GM21515 (cell line): ENCODE data around the gene TXLNA.
A peak's percentile ranks its signal among the peaks of the same experiment; 100 is the strongest.
"Not testable (repeated sequence)": the region's sequence is repeated elsewhere in the genome, so short reads cannot be mapped to it uniquely, and the experiment has no call there.

Source experiments
- ATAC-seq: cut with Tn5 transposase; IDR thresholded peaks from one replicate; pipeline ENCODE4 v1.9.1; 2021; ENCODE audit not compliant: unreplicated experiment

Gene TXLNA

GRCh38 chr1:32179443-32180185, at the start of gene TXLNA:
TSS of gene TXLNA (plus strand) at chr1:32179675. CDS start at chr1:32180346, 671 bp downstream.
- ATAC-seq, result peak; percentile 70

GRCh38 chr1:32133950-32134280, 45.6 kb upstream of the TXLNA start:
- not testable (repeated sequence) for ATAC-seq

- no peak for ATAC-seq
Observed at GRCh38 chr1:32137111-32137510, 42.4 kb upstream of the TXLNA start.

GRCh38 chr1:32138965-32139364, 40.5 kb upstream of the TXLNA start:
- no peak for ATAC-seq

DNA sequence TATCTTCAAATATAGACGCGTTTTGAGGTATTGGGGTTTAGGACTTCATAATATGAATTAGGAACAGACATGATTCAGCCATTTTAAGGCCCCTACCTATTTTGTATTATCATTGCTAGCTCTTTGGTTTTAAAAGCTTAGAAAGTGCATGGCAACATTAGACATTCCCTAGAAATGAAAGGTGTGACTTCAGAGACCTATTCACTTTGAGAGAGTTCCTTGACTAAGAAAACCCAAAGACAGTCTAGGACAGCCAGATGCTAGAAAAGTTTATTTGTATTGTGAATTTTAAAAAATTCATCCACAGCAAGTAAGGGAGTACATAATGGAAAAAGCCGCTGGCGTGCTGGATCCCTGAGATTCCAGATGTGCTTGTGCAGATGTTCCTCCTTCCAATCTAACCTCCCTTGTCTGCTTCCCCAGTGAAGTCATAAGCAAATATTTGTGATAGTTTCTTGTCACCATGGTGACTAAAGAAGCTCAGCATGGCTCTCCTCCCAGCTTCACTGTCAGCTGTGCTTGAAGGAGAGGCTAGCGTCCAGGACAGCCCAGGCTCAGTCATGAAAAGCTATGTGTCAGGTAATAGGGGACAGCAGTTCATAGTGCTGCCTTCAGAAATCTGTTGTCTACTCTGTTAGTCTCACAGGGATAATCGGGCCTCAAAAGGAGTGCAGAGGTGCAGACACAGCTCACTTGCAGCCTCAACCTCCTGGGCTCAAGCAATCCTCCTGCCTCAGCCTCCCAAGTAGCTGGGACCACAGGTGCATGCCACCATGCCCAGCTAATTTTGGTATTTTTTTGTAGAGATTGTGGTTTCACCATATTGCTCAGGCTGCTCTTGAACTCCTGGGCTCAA, 36.8 kb upstream of the TXLNA start:
- ATAC-seq, result no peak

DNA sequence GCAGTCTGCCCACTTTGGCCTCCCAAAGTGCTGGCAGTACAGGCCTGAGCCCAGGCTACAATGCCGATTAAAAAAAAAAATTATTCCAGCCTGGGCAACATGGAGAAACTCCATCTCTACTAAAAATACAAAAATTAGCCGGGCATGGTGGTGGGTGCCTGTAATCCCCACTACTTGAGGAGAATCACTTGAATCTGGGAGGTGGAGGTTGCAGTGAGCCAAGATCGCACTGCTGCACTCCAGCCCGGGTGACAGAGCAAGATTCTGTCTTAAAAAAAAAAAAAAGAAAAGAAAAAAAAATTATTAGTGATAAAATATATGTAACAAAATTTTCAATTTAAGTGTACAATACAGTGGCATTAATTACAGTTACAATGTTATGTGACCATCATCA, 36.2 kb upstream of the TXLNA start:
- not testable (repeated sequence) for ATAC-seq

- ATAC-seq, result no peak
Observed at GRCh38 chr1:32144033-32144432, 35.4 kb upstream of the TXLNA start.

DNA sequence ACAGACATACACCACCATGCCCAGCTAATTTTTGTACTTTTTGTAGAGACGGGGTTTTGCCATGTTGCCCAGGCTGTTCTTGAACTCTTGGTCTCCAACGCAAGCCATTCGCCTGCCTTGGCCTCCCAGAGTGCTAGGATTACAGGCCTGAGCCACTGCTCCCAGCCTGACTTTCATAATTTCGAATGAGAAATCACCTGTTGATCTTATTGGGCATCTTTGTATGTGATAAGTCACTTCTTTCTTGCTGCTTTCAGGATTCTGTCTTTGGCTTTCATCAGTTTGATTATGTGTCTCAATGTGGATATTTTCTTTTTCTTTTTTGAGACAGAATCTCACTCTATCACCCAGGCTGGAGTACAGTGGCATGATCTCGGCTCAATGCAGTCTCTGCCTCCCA, 31.7 kb upstream of the TXLNA start:
- not testable (repeated sequence) for ATAC-seq

GRCh38 chr1:32150847-32151246, 28.6 kb upstream of the TXLNA start:
- no peak for ATAC-seq

DNA sequence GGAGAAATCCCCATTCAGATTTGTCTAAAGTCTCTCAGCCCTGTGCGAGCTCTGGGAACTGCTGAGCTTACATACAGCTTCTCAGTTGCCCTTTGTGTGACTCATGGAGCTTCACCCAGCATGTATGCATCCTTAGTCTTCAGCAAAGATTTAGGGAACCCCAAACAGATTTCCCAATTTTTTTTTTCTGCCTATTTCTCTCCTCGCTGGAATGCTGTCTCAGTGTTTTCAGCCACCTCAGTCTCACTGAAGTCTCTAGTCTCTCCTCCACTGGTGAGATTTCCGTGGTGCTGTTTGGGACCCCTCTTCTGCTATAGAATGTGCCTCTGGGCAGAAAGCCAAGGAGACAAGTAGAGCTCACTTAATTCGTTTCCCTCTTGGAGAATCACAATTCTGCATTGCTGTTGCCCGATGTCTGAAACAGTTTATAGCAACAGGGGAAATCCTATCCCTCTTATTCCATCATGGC, 28.1 kb upstream of the TXLNA start:
- no peak for ATAC-seq

DNA sequence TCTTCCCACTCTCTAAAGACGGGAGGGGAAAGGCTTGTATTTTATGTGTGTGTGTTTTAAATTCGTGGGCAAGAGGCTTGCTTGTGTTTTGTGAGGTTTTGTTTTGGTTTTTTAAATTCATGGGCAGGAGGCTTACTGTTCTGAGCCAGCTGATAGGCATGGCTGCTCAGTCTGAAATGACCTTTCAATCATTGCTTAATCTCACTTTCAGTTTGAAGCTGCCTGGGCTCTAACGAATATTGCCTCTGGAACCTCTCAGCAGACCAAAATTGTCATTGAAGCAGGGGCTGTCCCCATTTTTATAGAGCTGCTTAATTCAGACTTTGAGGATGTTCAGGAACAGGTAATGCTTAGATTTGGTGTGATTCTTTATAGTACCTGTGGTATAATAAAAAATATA, 20.3 kb upstream of the TXLNA start:
- no peak for ATAC-seq

- no peak for ATAC-seq
Observed at GRCh38 chr1:32163405-32163804, 16.1 kb upstream of the TXLNA start.

GRCh38 chr1:32165633-32166032, 13.8 kb upstream of the TXLNA start:
- not testable (repeated sequence) for ATAC-seq

DNA sequence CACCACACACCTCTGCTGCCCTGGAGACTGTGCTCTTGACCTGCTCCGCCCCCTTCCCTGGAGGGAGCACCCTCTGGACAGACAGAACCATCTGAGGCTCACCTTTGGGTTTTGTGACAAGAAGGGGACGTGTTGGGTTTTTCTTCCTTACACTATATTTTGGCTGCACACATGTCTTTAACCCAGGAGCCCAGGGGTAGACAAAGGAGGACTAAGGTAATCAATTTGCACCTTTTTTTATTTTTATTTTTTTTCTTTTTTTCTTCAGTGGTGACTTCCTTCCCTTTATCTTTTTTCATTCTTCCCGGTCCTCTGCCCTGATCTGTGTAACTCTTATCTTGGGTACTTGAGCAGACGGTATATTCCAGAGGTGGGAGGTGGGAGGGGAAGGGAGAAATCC, 8.5 kb upstream of the TXLNA start:
- ATAC-seq, result no peak

GRCh38 chr1:32172621-32173245, 6.7 kb upstream of the TXLNA start:
- no peak for ATAC-seq

DNA sequence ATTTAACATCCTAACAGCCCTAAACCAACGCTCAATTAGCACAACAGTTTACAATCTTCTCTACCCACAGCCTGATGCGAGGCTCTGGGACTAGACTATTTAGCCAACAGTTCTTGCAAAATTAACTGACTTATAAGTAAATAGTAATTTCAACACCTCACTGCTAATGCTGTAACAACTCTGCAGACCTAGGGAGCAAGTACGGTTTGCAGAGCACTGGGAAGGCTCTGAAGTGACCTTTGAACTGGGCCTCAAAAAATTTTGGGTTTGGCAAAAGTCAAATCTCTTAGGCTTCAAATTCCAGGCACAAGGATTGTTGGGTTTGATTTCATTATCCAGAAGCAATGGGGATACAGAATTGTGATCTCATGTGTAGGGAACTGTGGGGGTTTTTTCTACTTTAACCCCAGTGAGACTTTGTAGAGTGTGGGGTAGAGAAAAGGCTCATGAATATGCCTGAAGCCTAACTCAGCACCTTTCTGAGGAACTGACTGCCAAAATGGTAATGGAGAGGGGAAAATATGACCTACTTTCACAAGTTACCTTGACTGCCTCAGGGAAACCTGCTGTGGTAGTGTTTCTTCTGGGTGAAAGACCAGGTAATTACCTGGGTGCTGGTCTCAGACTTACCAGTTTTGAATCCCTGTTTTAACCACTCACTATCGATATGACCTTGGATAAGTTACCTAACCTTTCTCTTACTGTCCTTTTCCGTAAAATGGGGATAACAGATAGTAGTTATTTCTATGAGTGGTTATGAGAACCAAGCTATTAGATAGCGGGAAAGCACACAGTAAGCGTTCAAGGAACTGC, 889 bp upstream of the TXLNA start:
- no peak for ATAC-seq

DNA sequence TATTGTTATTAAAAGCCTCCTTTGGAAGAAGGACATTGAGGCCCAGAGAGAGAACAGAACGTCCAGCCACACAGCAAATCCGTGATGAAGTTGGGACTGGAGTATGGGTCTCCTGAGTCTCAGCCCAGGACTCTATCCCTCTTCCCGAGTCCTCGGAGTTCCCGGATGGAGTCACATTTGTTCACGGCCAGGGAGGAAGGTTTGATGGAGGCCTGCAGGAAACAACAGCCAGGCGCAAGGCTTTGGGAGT, 357 bp upstream of the TXLNA start:
- ATAC-seq, result no peak

- ATAC-seq, result no peak
Observed at GRCh38 chr1:32180186-32181060, 948 bp downstream of the TXLNA start.

- no peak for ATAC-seq
Observed at GRCh38 chr1:32181065-32181464, 1.6 kb downstream of the TXLNA start.

DNA sequence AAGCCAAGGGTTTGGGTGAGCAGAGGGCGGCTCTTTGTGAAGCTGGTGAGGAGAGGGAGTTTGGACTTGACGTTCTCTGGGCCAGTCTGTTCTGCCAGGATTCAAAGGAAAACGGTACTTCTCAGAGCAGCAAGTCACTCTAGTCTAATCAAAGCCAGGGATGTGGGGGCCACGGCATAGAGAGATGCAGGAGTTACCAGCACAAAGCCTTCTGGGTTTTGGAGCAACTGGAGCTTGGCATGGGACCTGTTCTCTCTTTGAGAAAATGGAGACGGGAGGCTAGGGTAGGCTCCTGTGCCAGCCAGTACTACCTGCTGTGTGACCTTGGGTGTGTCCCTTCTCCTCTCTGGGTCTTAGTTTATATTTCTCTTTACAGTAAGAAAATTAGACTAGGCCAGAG, 2.1 kb downstream of the TXLNA start:
- no peak for ATAC-seq
